Fibroblast of lung (primary cell): ENCODE measurements around the gene FAM151A. TPM values are rescaled to one million over a fixed set of nuclear protein-coding genes. Genes with fewer than 3 reads are reported as not detected.

Source experiments
- DNase-seq, 2 donors: peaks; one replicate each; pipeline versions ENCODE4 v3.0.0 to v3.0.0-alpha.2; 2010; ENCODE audit warnings: low read depth in 2 of 2
- H2AFZ ChIP-seq: 2 replicates; pipeline ENCODE4 v1.5.1; 2012; ENCODE audit warnings: low read length, control low read depth, inconsistent platforms
- H3K27ac ChIP-seq: 2 replicates; pipeline ENCODE4 v1.5.1; 2011; ENCODE audit warnings: low read length, control low read depth; ENCODE audit not compliant: insufficient read depth
- H3K27me3 ChIP-seq: 2 replicates; pipeline ENCODE4 v1.5.1; 2011; ENCODE audit warnings: mild to moderate bottlenecking, low read length; ENCODE audit not compliant: control insufficient read depth, insufficient read depth
- H3K36me3 ChIP-seq: 2 replicates; pipeline ENCODE4 v1.5.1; 2011; ENCODE audit warnings: low read length; ENCODE audit not compliant: control insufficient read depth, insufficient read depth
- H3K4me1 ChIP-seq: 2 replicates; pipeline ENCODE4 v1.5.1; 2011; ENCODE audit warnings: low read length; ENCODE audit not compliant: control insufficient read depth, insufficient read depth; ENCODE audit errors: extremely low read depth
- H3K4me2 ChIP-seq: 2 replicates; pipeline ENCODE4 v1.5.1; 2011; ENCODE audit warnings: low read length, control low read depth; ENCODE audit not compliant: insufficient read depth; ENCODE audit errors: extremely low read depth
- H3K4me3 ChIP-seq, 4 experiments: fragments of 200-600 bp in 1 of 4; sonication (generic) in 1 of 4; replicated peaks in 1 of 4; 2 replicates each; pipeline ENCODE4 v1.5.1; 2011 to 2016; ENCODE audit warnings: low read length in 4 of 4, low read depth in 3 of 4, mild to moderate bottlenecking in 3 of 4, control low read depth in 2 of 4, inconsistent platforms in 1 of 4, mixed read lengths in 1 of 4; ENCODE audit not compliant: insufficient read depth in 1 of 4; ENCODE audit errors: control extremely low read depth in 1 of 4
- H3K79me2 ChIP-seq: 2 replicates; pipeline ENCODE4 v1.5.1; 2012; ENCODE audit warnings: mild to moderate bottlenecking, low read length, inconsistent platforms; ENCODE audit not compliant: control insufficient read depth, insufficient read depth
- H3K9ac ChIP-seq: 2 replicates; pipeline ENCODE4 v1.5.1; 2011; ENCODE audit warnings: mild to moderate bottlenecking, low read length, control low read depth; ENCODE audit not compliant: insufficient read depth
- H3K9me3 ChIP-seq: 2 replicates; pipeline ENCODE4 v1.5.1; 2012; ENCODE audit warnings: low read depth, low read length; ENCODE audit not compliant: control insufficient read depth, insufficient read depth
- H4K20me1 ChIP-seq: 2 replicates; pipeline ENCODE4 v1.5.1; 2011; ENCODE audit warnings: low read length; ENCODE audit not compliant: control insufficient read depth, insufficient read depth; ENCODE audit errors: extremely low read depth
- CTCF ChIP-seq, 2 donors: IDR thresholded peaks in 1 of 2; conservative IDR thresholded peaks in 1 of 2; 1 replicate in 1 of 2; 2 replicates in 1 of 2; pipeline ENCODE4 v1.5.1; 2011 to 2012; ENCODE audit warnings: low read length in 2 of 2, control low read depth in 1 of 2, inconsistent platforms in 1 of 2, low read depth in 1 of 2, mild to moderate bottlenecking in 1 of 2
- EZH2 ChIP-seq: IDR thresholded peaks from 2 replicates; pipeline ENCODE4 v1.5.1; 2012; ENCODE audit warnings: low read length, control low read depth, mild to moderate bottlenecking; ENCODE audit errors: missing control alignments
- polyA plus RNA-seq, 2 donors: library from polyadenylated mRNA; depleted of rRNA in 1 of 2; stranded (reverse) in 1 of 2; unstranded in 1 of 2; fragments of >200 nt; gene quantifications; 2 replicates each; pipeline ENCODE4 v1.2.1, GENCODE V29; 2011 to 2012; ENCODE audit warnings: missing spikeins in 1 of 2
- total RNA-seq: library from RNA; depleted of rRNA; stranded (reverse); fragments of >200 nt; gene quantifications from 2 replicates; pipeline ENCODE4 v1.2.1, GENCODE V29; 2014

FAM151A gene
- total and polyA plus RNA-seq, 2 donors (not counting 1 experiment from before 2014, with no cell fraction given) = not detected

- no peak overlapping the region for H3K4me2 ChIP-seq
- H3K4me3 ChIP-seq = no peak overlapping the region
- H4K20me1 ChIP-seq = no peaks in the 10 kb centered on the region
Observed at GRCh38 chr1:54650417-54650816, 27.1 kb upstream of the FAM151A start.

GRCh38 chr1:54649921-54650320, 26.6 kb upstream of the FAM151A start:
- Histone ChIP-seq H3K4me2 (no peak overlapping the region), H4K20me1 (no peaks in the 10 kb centered on the region), H3K79me2 (no peaks in the 10 kb centered on the region), H3K4me3 (no peak overlapping the region), H3K36me3 (no peaks in the 10 kb centered on the region), H2AFZ (no peak overlapping the region), H3K27ac (no peak overlapping the region), H3K4me1 (no peaks in the 10 kb centered on the region), H3K9ac (no peak overlapping the region), H3K27me3 (peaks cover 13% of the 10 kb centered on the region), H3K9me3 (no peaks in the 10 kb centered on the region)
- DNase-seq = no peak
- TF ChIP-seq EZH2 (no peak), CTCF (conservative IDR thresholded peaks at IDR 0.05 in 1 of 2, IDR thresholded peaks at IDR 0.05 in 1 of 2; ENCODE audit: low read depth in 1 of 2, low read length in 2 of 2) (no peak)

More at GRCh38 chr1:54650417-54650816, 27.1 kb upstream of the FAM151A start:
- Histone ChIP-seq H3K4me1 (no peaks in the 10 kb centered on the region), H3K36me3 (no peaks in the 10 kb centered on the region), H3K9ac (no peak overlapping the region), H3K9me3 (no peaks in the 10 kb centered on the region), H3K27me3 (peaks cover 13% of the 10 kb centered on the region), H3K79me2 (no peaks in the 10 kb centered on the region), H2AFZ (no peak overlapping the region), H3K27ac (no peak overlapping the region)
- no peak for DNase-seq
- TF ChIP-seq EZH2 = no peak
- no peak for TF ChIP-seq CTCF (conservative IDR thresholded peaks at IDR 0.05 in 1 of 2, IDR thresholded peaks at IDR 0.05 in 1 of 2; ENCODE audit: low read depth in 1 of 2, low read length in 2 of 2)

GRCh38 chr1:54649130-54649898, 26.0 kb upstream of the FAM151A start:
- Histone ChIP-seq H3K4me1 (no peaks in the 10 kb centered on the region), H3K27ac (no peak overlapping the region), H3K9ac (no peak overlapping the region), H3K4me3 (no peak overlapping the region), H3K9me3 (no peaks in the 10 kb centered on the region), H3K79me2 (no peaks in the 10 kb centered on the region), H3K27me3 (peaks cover 13% of the 10 kb centered on the region), H4K20me1 (no peaks in the 10 kb centered on the region), H3K4me2 (no peak overlapping the region), H3K36me3 (no peaks in the 10 kb centered on the region), H2AFZ (no peak overlapping the region)
- no peak for DNase-seq
- TF ChIP-seq EZH2 (no peak), CTCF (conservative IDR thresholded peaks at IDR 0.05 in 1 of 2, IDR thresholded peaks at IDR 0.05 in 1 of 2; ENCODE audit: low read depth in 1 of 2, low read length in 2 of 2) (no peak)
